Hepatocyte (in vitro differentiated cells): ENCODE measurements around the gene HLX.

Experiments
- EZH2 ChIP-seq: fragments of 200-600 bp; sonication (generic); IDR thresholded peaks from 2 replicates; pipeline ENCODE4 v1.6.1; 2016; ENCODE audit warnings: antibody characterized with exemption, mild to moderate bottlenecking, borderline replicate concordance
- TF ChIP-seq, protein P1 (sequence below): fragments of 200-600 bp; sonication (generic); IDR thresholded peaks from 2 replicates; pipeline ENCODE4 v1.5.1; 2016; ENCODE audit warnings: antibody characterized with exemption, mild to moderate bottlenecking; ENCODE audit not compliant: poor library complexity

DNA sequence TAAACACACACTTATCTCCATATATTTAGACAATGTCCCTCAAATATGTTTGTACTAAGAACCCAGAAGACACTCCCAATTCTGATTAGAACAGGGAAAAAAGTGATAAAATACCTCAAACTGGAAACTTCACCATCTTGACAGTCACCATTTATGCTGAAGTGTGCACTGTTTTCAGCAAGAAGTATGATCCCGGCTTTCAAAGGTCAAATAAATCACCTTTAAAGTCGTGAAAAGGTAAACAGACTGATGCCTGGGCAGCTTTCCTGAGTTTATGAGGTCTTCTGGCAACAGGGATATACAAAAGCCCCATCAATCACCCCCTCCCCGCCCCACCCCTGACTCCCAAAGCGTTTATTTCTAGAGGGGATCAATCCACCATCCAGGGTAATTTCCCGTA, 37.9 kb downstream of the HLX start:
- TF ChIP-seq, protein P1, sequence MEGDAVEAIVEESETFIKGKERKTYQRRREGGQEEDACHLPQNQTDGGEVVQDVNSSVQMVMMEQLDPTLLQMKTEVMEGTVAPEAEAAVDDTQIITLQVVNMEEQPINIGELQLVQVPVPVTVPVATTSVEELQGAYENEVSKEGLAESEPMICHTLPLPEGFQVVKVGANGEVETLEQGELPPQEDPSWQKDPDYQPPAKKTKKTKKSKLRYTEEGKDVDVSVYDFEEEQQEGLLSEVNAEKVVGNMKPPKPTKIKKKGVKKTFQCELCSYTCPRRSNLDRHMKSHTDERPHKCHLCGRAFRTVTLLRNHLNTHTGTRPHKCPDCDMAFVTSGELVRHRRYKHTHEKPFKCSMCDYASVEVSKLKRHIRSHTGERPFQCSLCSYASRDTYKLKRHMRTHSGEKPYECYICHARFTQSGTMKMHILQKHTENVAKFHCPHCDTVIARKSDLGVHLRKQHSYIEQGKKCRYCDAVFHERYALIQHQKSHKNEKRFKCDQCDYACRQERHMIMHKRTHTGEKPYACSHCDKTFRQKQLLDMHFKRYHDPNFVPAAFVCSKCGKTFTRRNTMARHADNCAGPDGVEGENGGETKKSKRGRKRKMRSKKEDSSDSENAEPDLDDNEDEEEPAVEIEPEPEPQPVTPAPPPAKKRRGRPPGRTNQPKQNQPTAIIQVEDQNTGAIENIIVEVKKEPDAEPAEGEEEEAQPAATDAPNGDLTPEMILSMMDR: no peak
- no peak for TF ChIP-seq EZH2
